Urinary bladder (tissue), 4 donors: ENCODE measurements around the gene SLC4A1. TPM values are rescaled to one million over a fixed set of nuclear protein-coding genes. Genes with fewer than 3 reads are reported as not detected.

Experiments
- DNase-seq: peaks from one replicate; pipeline ENCODE4 v3.0.0-alpha.2; 2015; ENCODE audit errors: extremely low spot score
- H3K27ac ChIP-seq: one replicate; pipeline ENCODE4 v1.5.1; 2013; ENCODE audit warnings: low read depth, mild to moderate bottlenecking, moderate library complexity
- H3K36me3 ChIP-seq: one replicate; pipeline ENCODE4 v1.6.1; 2013; ENCODE audit warnings: mild to moderate bottlenecking, moderate library complexity; ENCODE audit not compliant: insufficient read depth
- H3K4me1 ChIP-seq: one replicate; pipeline ENCODE4 v1.6.1; 2013; ENCODE audit warnings: mild to moderate bottlenecking, moderate library complexity; ENCODE audit not compliant: insufficient read depth
- H3K4me3 ChIP-seq: one replicate; pipeline ENCODE4 v1.5.1; 2013; ENCODE audit warnings: low read depth, low read length
- WGBS: extraction: QIAGEN DNeasy Blood & Tissue Kit; methylation state at CpG from one replicate; pipeline ENCODE4 v1.1.7; 2013; 5-methylcytosine and 5-hydroxymethylcytosine counted together
- polyA plus RNA-seq: library from polyadenylated mRNA; stranded (reverse); fragments of 200-250 nt; gene quantifications from one replicate; pipeline ENCODE4 v1.2.3, GENCODE V29; 2013
- total RNA-seq: library from RNA; depleted of rRNA; stranded (reverse); fragments of >200 nt; gene quantifications from one replicate; pipeline ENCODE4 v1.2.3, GENCODE V29; 2014
- donor health status: healthy with polysubstance abuse.
- donor health status: healthy.

Gene SLC4A1
- total and polyA plus RNA-seq, 2 donors: 6.7 TPM; not detected in 1

DNA sequence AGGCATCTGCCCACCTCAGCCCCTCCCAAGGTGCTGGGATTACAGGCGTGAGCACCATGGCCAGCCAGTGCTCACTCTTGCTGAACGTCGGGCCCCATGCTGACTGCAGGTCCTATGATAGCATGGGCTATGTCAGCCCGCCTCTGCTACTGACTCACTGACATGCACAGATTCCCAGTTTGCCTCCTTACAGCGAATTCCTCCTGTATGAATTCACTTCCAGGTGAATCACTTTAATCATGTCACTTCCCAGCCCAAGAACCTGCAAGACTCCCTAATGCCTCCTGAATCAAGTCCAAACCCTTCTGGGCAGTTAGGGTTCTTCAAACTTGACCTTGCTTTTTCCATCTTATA lies 32.4 kb downstream of the SLC4A1 start:
- Histone ChIP-seq H3K4me3 (no peak overlapping the region), H3K36me3 (no peaks in the 10 kb centered on the region), H3K27ac (no peak overlapping the region), H3K4me1 (no peaks in the 10 kb centered on the region)
- WGBS: 71% methylated on average over 5 of the region's 5 CpGs
- DNase-seq: no peak

DNA sequence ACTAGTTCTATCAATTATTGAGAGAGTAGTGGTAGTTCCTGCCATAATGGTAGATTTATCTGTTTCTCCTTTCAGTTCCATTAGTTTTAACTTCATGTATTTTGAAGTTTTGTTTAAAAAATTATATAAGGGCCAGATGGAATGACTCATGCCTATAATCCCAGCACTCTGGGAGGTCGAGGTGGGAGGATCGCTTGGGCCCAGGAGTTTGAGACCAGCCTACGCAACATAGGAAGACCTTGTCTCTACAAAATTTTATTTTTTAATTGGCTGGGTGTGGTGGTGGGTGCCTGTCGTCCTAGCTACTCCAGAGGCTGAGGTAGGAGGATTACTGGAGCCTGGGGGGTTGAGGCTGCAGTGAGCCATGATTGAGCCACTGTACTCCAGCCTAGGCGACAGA lies 34.4 kb downstream of the SLC4A1 start:
- no peak for DNase-seq
- no peak overlapping the region for H3K4me3 ChIP-seq
- H3K36me3 ChIP-seq: no peaks in the 10 kb centered on the region
- H3K27ac ChIP-seq: no peak overlapping the region
- WGBS: 64% methylated on average over 5 of the region's 5 CpGs
- H3K4me1 ChIP-seq: no peaks in the 10 kb centered on the region

GRCh38 chr17:44232061-44232460 lies 35.9 kb downstream of the SLC4A1 start:
- WGBS: 90% methylated on average over 7 of the region's 7 CpGs
- no peak overlapping the region for H3K27ac ChIP-seq
- no peak for DNase-seq

GRCh38 chr17:44230140-44230539 lies 37.8 kb downstream of the SLC4A1 start:
- Histone ChIP-seq H3K36me3 (no peaks in the 10 kb centered on the region), H3K4me1 (no peaks in the 10 kb centered on the region), H3K27ac (no peak overlapping the region), H3K4me3 (no peak overlapping the region)
- DNase-seq: no peak
- 70% methylated on average over 9 of the region's 9 CpGs for WGBS

More at GRCh38 chr17:44232061-44232460, 35.9 kb downstream of the SLC4A1 start:
- H3K4me3 ChIP-seq: no peak overlapping the region
- H3K36me3 ChIP-seq: no peaks in the 10 kb centered on the region
- no peaks in the 10 kb centered on the region for H3K4me1 ChIP-seq

DNA sequence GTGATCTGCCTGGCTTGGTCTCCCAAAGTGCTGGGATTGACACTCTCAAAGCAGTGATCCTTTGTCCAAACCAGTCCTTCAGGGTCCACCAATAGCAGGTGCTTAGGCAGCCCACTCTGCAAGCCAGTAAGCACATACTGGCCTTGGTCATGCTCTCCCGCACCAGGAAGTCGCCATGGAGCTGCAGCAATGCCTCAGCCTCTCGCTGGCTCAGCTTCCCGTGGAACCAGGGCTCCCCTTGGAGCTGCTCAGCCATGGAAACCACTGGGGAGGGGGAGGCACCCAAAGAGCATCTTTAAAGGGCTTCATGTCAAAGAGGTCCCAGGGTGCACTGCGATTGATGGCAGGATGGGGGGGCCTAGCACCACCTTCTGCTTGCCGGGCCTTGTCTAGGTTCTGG lies 38.8 kb downstream of the SLC4A1 start:
- no peaks in the 10 kb centered on the region for H3K4me1 ChIP-seq
- H3K36me3 ChIP-seq: no peaks in the 10 kb centered on the region
- no peak for DNase-seq
- WGBS: 84% methylated on average over 6 of the region's 6 CpGs
- H3K27ac ChIP-seq: no peak overlapping the region
- no peak overlapping the region for H3K4me3 ChIP-seq

DNA sequence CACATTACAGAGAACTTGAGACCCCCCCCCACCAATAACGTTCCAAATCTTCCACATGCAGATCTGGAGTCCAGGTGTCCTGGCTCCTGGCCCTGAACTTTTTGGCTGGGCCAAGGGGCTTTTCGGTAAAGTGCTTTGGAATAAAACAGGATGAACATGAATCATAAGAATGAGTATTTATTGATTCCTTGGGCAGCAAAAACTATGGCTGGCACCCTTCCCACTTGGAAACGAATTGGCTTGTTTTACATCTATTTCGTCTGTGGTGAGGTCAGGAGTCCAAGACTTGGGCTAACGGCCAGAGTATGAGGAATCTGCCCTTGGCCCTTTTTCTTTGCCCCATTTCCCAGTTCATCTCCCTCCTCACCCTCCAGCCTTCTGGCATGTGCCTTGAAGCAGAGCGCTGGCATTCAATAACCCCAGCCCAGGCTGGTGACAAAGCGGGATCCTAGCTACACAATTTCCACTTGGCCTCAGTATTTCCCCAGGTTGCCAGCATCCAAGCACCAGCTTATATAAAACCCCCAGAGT lies 44.3 kb downstream of the SLC4A1 start:
- Histone ChIP-seq H3K4me1 (no peaks in the 10 kb centered on the region), H3K36me3 (no peaks in the 10 kb centered on the region), H3K27ac (no peak overlapping the region), H3K4me3 (no peak overlapping the region)
- no peak for DNase-seq
- 39% methylated on average over 7 of the region's 7 CpGs for WGBS

GRCh38 chr17:44222112-44222869 lies 45.6 kb downstream of the SLC4A1 start:
- DNase-seq: no peak
- Histone ChIP-seq H3K36me3 (no peaks in the 10 kb centered on the region), H3K4me1 (no peaks in the 10 kb centered on the region), H3K27ac (peak overlapping the region; percentile 86), H3K4me3 (peak overlapping the region; percentile 95)
- 1% methylated on average over 36 of the region's 36 CpGs for WGBS

DNA sequence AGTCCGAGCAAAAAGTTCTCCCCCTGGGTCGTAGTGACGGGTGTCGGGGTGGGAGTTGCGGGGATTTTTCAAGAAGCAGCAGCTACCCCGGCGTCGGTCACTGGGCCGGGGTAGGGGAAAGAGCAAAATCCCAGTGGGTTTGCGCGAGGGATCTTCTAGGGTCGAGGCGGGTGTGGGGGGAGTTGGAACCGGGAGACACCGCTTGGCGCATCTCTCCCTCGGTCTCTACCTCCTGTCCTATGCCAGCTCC lies 46.1 kb downstream of the SLC4A1 start:
- Histone ChIP-seq H3K27ac (peak overlapping the region; percentile 86), H3K36me3 (no peaks in the 10 kb centered on the region), H3K4me1 (no peaks in the 10 kb centered on the region), H3K4me3 (peak overlapping the region; percentile 95)
- WGBS: under 1% methylated on average over 17 of the region's 17 CpGs
- no peak for DNase-seq

DNA sequence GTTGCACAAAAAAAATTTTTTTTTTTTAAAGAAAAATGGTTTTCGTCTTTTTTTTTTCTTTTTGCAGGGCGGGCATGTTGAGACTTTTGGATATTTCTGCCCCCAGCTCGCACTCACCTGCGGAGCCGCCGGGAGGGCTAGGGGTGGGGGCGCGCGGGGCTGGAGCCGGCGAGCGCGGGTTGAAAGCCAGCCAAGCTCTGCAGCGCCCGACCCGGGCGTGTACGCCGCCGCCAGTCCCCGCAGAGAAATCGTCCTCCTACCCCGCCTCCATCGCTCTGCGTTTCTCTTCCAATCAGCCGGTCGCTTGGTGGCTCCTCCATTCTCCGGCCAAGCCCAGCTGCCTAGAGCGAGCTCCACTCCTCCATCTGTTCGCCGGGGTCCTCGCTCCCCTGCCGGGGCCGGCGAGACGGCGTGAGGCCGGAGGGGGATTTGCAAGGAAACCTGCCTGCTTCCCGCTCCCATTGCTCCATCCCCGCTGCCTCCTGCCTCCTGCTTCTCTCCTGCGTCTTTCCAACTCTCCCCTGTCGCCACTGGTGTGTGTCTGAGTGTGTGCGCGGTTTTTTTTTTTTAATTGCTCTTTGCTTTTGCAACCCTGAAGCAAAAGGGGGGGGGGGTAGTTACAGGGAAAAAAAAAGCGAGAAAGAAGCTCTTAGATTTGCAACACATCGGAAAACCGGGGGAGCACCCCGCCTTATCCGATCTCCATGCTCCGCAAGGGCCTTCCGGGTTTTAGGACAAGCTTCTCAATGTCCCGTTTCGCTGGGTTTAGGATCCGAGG lies 46.7 kb downstream of the SLC4A1 start:
- no peaks in the 10 kb centered on the region for H3K4me1 ChIP-seq
- H3K27ac ChIP-seq: peak overlapping the region; percentile 98
- no peaks in the 10 kb centered on the region for H3K36me3 ChIP-seq
- peak; percentile 64 for DNase-seq
- under 1% methylated on average over 54 of the region's 54 CpGs for WGBS
- peak overlapping the region; percentile 95 for H3K4me3 ChIP-seq

GRCh38 chr17:44220213-44221083 lies 47.5 kb downstream of the SLC4A1 start:
- no peak for DNase-seq
- Histone ChIP-seq H3K4me1 (no peaks in the 10 kb centered on the region), H3K4me3 (peak overlapping the region; percentile 95), H3K36me3 (no peaks in the 10 kb centered on the region), H3K27ac (peak overlapping the region; percentile 98)
- under 1% methylated on average over 108 of the region's 108 CpGs for WGBS

GRCh38 chr17:44219616-44220212 lies 48.2 kb downstream of the SLC4A1 start, which contains the start of gene UBTF:
Gene UBTF, minus strand, starts transcription at chr17:44219675. Its CDS starts 1,446 bp downstream, at chr17:44218229.
- no peak for DNase-seq
- WGBS: under 1% methylated on average over 62 of the region's 76 CpGs

DNA sequence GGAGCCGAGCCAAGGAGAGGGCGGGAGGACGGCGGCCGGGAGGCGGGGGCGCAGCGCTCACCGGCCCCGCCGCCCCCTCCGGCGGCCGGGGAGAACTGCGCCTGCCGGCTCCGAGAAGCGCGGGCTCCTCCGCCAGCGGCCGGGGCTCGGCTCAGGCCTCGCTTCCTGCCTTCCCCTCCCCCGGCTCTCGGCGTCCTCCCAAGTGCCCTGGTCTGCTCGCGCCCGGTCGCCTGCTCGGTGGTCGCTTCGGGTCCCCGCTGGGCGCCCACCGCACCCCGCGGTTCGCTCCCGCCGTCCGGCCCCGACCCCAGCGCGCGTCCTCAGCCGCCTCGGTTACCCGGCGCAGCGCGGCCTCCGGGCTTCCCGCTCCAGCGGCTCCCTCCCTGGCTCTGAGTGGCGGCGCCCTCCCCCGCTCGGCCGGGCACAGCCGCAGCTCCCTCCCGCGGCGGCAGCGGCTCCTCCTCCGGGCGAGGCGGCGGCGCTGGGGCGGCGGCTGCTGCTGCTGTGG lies 48.8 kb downstream of the SLC4A1 start:
- WGBS: under 1% methylated on average over 73 of the region's 73 CpGs
- Histone ChIP-seq H3K4me3 (peak overlapping the region; percentile 95), H3K36me3 (no peaks in the 10 kb centered on the region), H3K4me1 (no peaks in the 10 kb centered on the region), H3K27ac (peak overlapping the region; percentile 96)
- no peak for DNase-seq

More at GRCh38 chr17:44219616-44220212, 48.2 kb downstream of the SLC4A1 start, which contains the start of gene UBTF:
- H3K27ac ChIP-seq: peak within 1 kb of the TSS; percentile 98
- no peaks in the 10 kb centered on the region for H3K36me3 ChIP-seq
- no peaks in the 10 kb centered on the region for H3K4me1 ChIP-seq
- H3K4me3 ChIP-seq: peak within 1 kb of the TSS; percentile 95
